Lower lobe of right lung (tissue), 2 donors: Measurements from ENCODE around the gene BCAN. TPM values are rescaled to one million over a fixed set of nuclear protein-coding genes. Genes with fewer than 3 reads are reported as not detected.

Experiments
- ATAC-seq, 2 donors: fragments of 200-7000 bp; cut with Tn5 transposase; one replicate each; pipeline ENCODE4 v1.9.1; 2020 to 2022; ENCODE audit warnings: mild to moderate bottlenecking in 2 of 2, moderate library complexity in 2 of 2
- DNase-seq: peaks from one replicate; pipeline ENCODE4 v3.0.0-alpha.2; 2020
- H3K27ac ChIP-seq: fragments of 200-600 bp; one replicate; pipeline ENCODE4 v1.8.0; 2022
- H3K27me3 ChIP-seq: fragments of 200-600 bp; one replicate; pipeline ENCODE4 v1.8.0; 2022; ENCODE audit warnings: low read depth
- H3K36me3 ChIP-seq: fragments of 200-600 bp; one replicate; pipeline ENCODE4 v1.8.0; 2022; ENCODE audit warnings: mild to moderate bottlenecking
- H3K4me1 ChIP-seq: fragments of 200-600 bp; one replicate; pipeline ENCODE4 v1.8.0; 2022
- H3K4me3 ChIP-seq: fragments of 200-600 bp; one replicate; pipeline ENCODE4 v1.8.0; 2022; ENCODE audit warnings: mild to moderate bottlenecking
- H3K9me3 ChIP-seq: fragments of 200-600 bp; one replicate; pipeline ENCODE4 v1.8.0; 2022
- intact Hi-C: fragments of 100-400 bp; cut with DNase I; formaldehyde crosslinking; loops from one replicate; pipeline ENCODE4 v1.11.0; 2022
- total RNA-seq: library from RNA; stranded (reverse); fragmentation: NEBNext Ultra II Directional; extraction: Animal tissue kit (Norgen Biotek cat#: 25700); gene quantifications from one replicate; pipeline ENCODE4 v1.2.1, GENCODE V29; 2021
- TF ChIP-seq, protein P1 (sequence below): fragments of 200-600 bp; IDR thresholded peaks from one replicate; pipeline ENCODE4 v1.8.0; 2022; ENCODE audit warnings: antibody characterized with exemption, mild to moderate bottlenecking
- donor health status: DM: no; HTN: yes; CAD: no; lungs with severe emphysema.

Gene BCAN
- total RNA-seq, 1 donor from 2014 or later = not detected

DNA sequence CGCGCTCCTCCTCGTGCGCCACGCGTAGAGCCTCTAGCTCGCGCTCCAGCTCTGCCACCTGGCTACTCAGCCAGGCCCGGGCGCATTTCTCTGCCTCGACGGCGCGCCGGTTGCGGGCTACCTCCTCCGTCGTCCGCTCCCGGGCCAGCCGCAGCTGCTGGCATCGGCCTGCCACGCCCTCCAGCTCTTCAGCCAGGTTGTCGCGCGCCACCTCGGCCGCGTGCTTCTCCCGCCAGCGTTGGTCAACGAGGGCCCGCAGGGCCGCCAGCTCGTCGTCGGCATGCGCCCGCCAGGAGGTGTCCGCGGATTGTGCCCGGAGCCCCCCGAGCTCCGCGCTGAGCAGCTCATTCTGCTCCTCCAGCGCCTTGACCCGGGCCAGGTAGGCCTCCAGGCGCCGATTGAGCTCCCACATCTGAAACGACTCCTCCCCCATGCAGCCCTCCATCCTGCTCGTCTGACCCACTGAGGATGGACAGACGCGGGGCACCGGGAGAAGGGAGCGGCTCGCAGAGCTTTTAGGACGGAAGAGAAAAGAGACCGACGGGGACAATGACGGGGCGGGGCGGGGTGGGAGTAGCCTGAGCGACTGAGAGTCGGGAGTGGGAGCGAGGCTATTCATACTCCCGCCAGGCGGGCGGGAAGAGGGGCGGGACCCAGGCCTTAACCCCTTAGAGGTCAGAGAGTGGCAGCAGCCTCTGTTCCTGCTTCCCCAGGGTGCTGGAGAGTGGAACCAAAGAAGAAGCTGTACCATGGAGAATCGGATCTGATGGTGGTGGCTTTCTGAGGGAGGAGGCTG, 35.1 kb downstream of the BCAN start, which contains the start of gene NES:
Gene NES, minus strand, starts transcription at position 588 of the 796 bp plus-strand sequence. Its CDS starts 143 bp downstream, at position 445.
- H3K9me3 ChIP-seq = no peaks in the 10 kb centered on the region
- H3K27me3 ChIP-seq = peaks cover 55% of the 10 kb centered on the region
- H3K4me1 ChIP-seq = peaks cover 32% of the 10 kb centered on the region
- DNase-seq = no peak
- TF ChIP-seq, protein P1, sequence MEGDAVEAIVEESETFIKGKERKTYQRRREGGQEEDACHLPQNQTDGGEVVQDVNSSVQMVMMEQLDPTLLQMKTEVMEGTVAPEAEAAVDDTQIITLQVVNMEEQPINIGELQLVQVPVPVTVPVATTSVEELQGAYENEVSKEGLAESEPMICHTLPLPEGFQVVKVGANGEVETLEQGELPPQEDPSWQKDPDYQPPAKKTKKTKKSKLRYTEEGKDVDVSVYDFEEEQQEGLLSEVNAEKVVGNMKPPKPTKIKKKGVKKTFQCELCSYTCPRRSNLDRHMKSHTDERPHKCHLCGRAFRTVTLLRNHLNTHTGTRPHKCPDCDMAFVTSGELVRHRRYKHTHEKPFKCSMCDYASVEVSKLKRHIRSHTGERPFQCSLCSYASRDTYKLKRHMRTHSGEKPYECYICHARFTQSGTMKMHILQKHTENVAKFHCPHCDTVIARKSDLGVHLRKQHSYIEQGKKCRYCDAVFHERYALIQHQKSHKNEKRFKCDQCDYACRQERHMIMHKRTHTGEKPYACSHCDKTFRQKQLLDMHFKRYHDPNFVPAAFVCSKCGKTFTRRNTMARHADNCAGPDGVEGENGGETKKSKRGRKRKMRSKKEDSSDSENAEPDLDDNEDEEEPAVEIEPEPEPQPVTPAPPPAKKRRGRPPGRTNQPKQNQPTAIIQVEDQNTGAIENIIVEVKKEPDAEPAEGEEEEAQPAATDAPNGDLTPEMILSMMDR = no peak
- peak within 1 kb of the TSS; percentile 82 for H3K27ac ChIP-seq
- peak; percentile 72 to 74 for ATAC-seq
- H3K4me3 ChIP-seq = peak within 1 kb of the TSS; percentile 64
- intact Hi-C loops = no loop called here
- H3K36me3 ChIP-seq = peaks cover 2% of the 10 kb centered on the region

DNA sequence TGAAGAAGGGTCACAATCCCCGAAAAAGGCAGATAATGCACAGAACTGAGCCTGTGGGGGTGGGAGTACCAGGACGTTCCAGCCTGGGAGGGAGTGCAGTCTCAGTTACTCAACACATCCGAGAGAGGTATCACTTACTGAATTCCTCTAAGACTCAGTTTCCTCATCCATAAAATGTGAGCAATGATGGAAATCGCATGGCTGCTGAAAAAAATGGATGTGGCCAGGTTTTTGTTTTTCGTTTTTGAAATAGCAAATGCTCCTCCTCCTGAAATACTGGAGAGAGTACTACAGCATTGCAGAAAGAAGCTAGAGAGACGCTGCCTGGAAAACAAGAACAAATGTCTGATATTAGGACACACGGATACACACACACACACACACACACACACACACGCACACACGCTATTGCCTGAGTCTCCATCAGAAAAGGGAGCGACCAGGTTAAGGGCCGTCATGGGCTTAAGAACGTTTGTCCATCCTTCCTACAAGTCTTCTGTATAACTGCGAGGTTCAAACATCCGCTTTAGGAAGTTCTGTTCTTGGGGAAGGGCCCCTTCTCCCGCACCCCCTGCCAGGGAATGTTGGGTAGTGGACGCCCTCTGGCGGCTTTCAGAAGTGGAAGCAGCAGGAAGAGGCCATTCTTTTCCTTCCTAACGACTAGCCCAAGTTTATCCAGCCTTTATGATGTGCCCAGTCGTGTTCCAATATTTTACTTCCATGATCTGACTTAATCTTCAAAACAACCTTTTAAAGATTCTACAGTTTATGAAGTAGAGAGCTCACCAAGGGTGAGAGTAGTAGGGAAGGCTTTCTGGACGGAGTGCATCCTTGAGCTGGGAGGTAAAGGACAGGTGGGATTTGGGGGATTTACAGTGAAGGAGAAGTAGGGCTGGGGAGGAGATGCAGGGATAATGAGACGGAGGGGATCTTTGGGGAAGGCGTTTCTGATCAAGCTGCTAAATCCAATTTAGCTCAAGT, 36.0 kb downstream of the BCAN start:
- intact Hi-C loops = no loop called here
- peaks cover 32% of the 10 kb centered on the region for H3K4me1 ChIP-seq
- H3K27me3 ChIP-seq = peaks cover 58% of the 10 kb centered on the region
- peak; percentile 62 for DNase-seq
- no peaks in the 10 kb centered on the region for H3K9me3 ChIP-seq
- TF ChIP-seq, protein P1 = peak; percentile 75
- peak overlapping the region; percentile 64 for H3K4me3 ChIP-seq
- ATAC-seq = peak; percentile 72 to 79
- peak overlapping the region; percentile 82 for H3K27ac ChIP-seq
- H3K36me3 ChIP-seq = no peaks in the 10 kb centered on the region

DNA sequence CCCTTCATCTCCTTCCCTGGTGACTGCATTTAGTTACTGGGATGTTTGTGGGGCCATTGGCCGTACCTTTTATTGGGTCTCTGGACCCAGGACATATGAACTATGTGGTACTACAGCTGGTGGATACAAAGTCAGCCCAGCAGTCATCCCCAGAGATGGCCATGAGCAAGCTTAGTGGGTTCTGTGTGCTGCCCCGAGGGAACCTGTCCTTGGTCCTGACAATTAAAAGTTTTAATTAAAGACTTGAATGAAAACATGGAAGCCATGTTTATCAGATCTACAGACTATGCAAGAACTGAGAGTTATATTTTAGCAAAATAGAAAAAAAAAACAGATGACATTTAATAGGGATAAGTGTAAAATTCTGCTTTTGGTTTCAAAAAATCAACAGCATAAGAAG, 38.1 kb downstream of the BCAN start:
- intact Hi-C loops = no loop called here
- peaks cover 13% of the 10 kb centered on the region for H3K4me1 ChIP-seq
- H3K27me3 ChIP-seq = peaks cover 68% of the 10 kb centered on the region

DNA sequence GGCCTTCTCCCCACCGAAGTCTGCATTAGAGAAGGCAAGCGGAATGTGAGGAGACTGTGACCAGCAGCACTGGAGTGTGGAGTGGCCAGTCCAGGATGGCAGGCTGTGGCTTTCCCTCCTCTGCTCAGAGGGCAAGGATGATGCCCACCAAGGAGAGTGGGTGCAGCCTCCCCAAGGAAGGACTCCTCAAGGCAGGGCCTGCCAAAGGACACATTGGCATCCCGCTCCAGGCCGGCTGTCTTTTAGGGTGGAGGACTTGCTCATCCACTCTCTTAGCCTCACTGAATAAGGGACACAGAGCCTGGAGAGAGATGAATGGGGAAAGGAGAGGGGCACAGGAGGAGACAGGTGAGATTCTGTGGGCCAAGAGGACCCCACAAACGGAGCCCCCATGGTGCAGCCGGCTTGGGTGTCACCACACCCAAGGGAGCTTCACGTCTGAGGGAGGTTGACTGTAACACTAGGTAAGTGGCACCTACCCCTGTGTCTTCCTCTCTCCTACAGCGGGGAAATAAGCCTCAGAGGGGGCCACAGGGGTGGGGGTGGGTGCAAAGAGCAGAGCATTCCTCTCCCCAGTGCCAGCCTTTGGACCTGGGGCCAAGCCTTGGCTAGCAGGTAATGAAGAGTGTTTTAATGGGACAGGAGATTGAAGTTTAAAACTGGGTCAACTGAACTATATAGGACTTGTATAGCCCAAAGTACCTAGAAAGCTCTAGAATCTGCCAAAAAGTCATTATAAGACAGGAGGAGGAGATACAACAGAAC, 39.5 kb downstream of the BCAN start:
- Histone ChIP-seq H3K4me3 (no peak overlapping the region), H3K36me3 (no peaks in the 10 kb centered on the region), H3K9me3 (no peaks in the 10 kb centered on the region), H3K4me1 (peaks cover 10% of the 10 kb centered on the region), H3K27ac (no peak overlapping the region), H3K27me3 (peaks cover 57% of the 10 kb centered on the region)
- intact Hi-C loops = no loop called here
- DNase-seq (no peak), ATAC-seq (no peak)
- TF ChIP-seq, protein P1 = no peak

More for the DNA sequence above, 38.1 kb downstream of the BCAN start:
- TF ChIP-seq, protein P1 = no peak
- no peak overlapping the region for H3K27ac ChIP-seq
- DNase-seq (no peak), ATAC-seq (no peak)
- no peaks in the 10 kb centered on the region for H3K9me3 ChIP-seq
- no peaks in the 10 kb centered on the region for H3K36me3 ChIP-seq
- H3K4me3 ChIP-seq = no peak overlapping the region
